Glomerular visceral epithelial cell (primary cell): ENCODE measurements around the gene RBM22.
"Not testable (repeated sequence)": the region's sequence is repeated elsewhere in the genome, so short reads cannot be mapped to it uniquely, and the experiment has no call there.

Experiments
- DNase-seq: peaks from one replicate; pipeline ENCODE4 v3.0.0-alpha.2; 2016; ENCODE audit errors: extremely low spot score

Gene RBM22

GRCh38 chr5:150700594-150701377 is at the start of gene RBM22:
TSS of gene RBM22 (minus strand) at chr5:150701062. CDS start at chr5:150700985, 77 bp downstream.
- DNase-seq, result peak; percentile 91

GRCh38 chr5:150750469-150750868 is 49.6 kb upstream of the RBM22 start:
- no peak for DNase-seq

- not testable (repeated sequence) for DNase-seq
Measured at GRCh38 chr5:150743142-150743488, 42.3 kb upstream of the RBM22 start.

GRCh38 chr5:150742455-150743141 is 41.7 kb upstream of the RBM22 start:
- DNase-seq, result not testable (repeated sequence)

- DNase-seq, result no peak
Measured at GRCh38 chr5:150740992-150741391, 40.1 kb upstream of the RBM22 start.

DNA sequence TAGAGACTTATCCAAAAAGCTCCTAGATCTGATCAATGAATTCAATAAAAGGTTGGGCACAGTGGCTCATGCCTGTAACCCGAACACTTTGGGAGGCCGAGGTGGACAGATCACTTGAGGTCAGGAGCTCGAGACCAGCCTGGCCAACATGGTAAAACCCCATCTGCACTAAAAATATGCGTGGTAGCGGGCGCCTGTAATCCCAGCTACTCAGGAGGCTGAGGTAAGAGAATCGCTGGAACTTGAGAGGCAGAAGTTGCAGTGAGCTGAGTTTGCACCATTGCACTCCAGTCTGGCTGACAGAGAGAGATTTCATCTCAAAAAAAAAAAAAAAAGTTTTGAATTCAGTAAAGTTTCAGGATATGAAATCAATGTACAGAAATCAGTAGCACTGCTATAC is 38.0 kb upstream of the RBM22 start:
- DNase-seq, result no peak

GRCh38 chr5:150734579-150735384 is 33.9 kb upstream of the RBM22 start:
- no peak for DNase-seq

GRCh38 chr5:150731669-150732242 is 30.9 kb upstream of the RBM22 start:
- DNase-seq, result no peak

GRCh38 chr5:150729859-150730258 is 29.0 kb upstream of the RBM22 start:
- no peak for DNase-seq

DNA sequence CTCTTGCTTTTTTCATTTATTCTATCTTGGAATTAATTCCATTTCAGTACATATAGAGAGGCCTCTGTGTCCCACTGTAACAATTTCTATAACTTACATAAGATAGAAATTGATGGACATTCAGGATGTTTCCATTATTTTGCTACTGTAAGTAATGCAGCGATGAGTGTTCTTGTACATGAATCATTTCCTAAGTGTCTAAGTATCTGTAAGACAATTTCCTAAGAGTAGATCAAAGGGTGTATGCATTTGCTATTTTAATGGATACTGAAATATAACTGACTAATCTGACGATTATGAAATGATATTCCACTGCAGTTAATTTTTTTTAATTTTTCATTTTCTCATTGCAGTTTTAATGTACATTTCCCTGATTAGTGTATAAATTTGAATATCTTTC is 23.0 kb upstream of the RBM22 start:
- no peak for DNase-seq

DNA sequence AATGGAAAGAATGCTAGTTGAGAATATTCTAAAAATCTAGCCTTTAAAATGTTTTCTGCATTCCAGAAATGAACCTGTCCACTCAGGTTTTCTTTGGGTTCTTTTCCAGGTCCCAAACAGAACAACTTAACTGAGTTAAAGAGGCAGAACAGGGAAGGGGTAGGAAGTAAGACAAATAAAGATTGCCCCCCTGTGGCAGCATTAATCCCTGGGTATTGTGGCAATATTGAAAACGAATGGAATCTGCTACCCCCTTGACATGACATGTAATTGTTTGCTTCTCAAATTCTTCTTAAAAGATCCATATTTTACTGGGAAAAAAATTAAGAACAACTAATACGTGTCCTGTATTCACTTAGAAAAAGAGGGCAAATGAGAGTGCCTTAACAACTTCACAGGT is 9.3 kb upstream of the RBM22 start:
- peak; percentile 11 for DNase-seq

DNA sequence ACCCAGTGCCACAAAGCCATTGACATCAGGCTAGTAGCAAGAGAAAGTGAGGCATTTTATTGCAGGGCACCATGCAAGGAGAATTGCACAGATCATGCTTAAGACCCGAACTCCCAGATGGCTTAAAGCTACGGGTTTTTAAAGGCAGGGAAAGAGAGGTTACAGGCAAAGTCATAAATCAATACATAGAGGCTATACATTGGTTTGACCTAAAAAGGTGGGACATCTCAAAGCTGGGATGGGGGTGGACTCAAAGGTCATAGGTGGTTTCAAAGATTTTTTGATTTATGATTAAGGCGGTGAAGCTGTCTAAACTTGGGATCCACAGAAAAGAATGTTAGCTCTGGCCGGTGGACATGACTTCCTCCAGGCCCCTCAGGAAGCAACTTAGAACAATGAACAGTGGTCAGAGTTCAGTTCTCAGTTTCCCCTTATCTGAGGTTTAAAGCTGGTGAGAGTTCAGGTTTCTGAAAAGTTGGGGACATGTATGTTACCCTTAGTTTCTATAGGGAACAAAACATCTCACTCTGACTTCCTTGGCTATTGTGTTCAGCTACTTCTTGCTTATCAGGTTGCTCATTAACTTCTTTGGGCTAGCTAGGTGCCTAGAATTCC is 6.0 kb upstream of the RBM22 start:
- no peak for DNase-seq

DNA sequence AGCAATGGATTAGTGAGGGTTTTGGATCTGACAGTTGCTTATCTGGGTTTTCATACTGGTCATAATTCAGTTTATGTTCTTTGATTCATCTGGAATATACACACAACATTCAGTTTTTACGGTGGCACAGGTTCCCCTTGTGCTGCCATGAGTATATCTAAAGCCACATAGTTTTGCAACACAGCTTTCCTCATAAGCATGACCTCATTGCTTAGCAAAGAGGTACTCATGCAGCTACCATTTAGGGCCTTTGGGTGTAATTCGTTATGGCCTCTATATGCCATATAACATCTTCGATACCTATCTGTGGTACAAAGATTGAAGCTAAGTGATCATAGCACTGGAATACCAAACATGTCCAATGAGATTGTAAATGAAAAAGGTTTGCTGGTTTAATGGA is 2.9 kb upstream of the RBM22 start:
- DNase-seq, result no peak

- peak; percentile 13 for DNase-seq
Measured at GRCh38 chr5:150700246-150700593, 642 bp downstream of the RBM22 start.

DNA sequence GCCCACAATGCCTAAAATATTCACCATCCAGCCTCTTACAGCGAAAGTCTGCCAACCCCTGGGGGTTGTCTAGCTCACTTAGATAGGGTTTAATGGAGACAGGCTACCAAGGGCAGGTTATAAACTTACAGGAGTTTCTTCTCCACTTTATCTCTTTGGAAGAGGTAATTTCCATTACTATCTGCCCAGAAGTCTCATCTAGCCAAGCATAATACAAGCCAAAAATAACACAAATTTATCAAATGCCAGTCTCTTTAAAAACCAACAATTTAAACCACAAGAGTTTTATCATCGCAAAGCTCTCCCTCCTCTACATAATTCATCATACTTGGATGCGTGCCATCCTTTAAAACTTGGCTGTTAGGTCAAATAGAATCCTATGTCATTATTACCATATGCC is 6.2 kb downstream of the RBM22 start:
- peak; percentile 69 for DNase-seq

GRCh38 chr5:150692276-150692675 is 8.6 kb downstream of the RBM22 start:
- no peak for DNase-seq

DNA sequence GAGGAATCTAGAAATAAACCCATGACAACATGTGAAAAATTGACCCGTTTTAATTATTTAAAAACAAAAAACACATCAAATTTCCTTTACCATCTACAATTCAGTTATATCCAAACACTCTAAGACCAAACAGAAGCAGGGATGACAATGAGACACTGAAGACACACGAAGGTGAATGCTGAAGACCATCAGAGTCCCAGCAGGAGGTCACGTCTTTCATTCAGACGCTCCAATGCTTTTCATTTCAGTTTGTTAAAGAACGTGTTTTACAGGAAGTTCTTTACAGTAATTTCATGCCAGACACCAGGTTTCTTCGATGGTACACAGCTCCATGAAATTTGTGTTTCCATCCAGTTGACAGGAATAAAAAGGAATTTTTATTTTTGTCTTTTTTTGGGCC is 10.1 kb downstream of the RBM22 start:
- no peak for DNase-seq

- no peak for DNase-seq
Measured at GRCh38 chr5:150689120-150689519, 11.7 kb downstream of the RBM22 start.

GRCh38 chr5:150676578-150676977 is 24.3 kb downstream of the RBM22 start:
- DNase-seq, result no peak

GRCh38 chr5:150675069-150675468 is 25.8 kb downstream of the RBM22 start:
- no peak for DNase-seq

GRCh38 chr5:150674341-150674821 is 26.5 kb downstream of the RBM22 start:
- no peak for DNase-seq

DNA sequence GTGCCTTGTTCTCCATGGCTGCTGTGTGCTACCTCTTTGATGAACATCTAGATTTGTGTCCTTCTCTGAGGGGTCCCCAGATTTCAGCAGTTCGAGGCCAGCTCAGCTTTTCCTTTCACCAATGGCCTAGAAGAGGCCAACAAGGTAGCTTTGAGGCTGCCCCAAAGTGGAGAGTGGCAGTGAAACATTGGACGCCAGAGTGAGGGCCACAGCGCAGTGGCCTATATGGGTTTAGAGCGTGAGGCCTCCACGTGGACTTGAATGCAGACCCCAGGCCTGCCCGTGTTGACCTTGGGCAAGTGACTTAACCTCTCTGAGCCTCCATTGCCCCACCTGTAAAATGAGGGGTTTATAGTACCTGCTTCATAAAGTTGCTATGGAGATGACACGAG is 28.0 kb downstream of the RBM22 start:
- no peak for DNase-seq
